NT2/D1 (cell line): ENCODE results near the gene ELOVL2.

Experiments
- SUZ12 ChIP-seq: IDR thresholded peaks from 2 replicates; pipeline ENCODE4 v1.6.1; 2011; ENCODE audit not compliant: insufficient read length, insufficient read depth; ENCODE audit errors: extremely low read depth
- YY1 ChIP-seq: IDR thresholded peaks from 2 replicates; pipeline ENCODE4 v1.6.1; 2011; ENCODE audit not compliant: insufficient read length, insufficient read depth
- ZNF274 ChIP-seq: IDR thresholded peaks from 2 replicates; pipeline ENCODE4 v1.6.1; 2011; ENCODE audit warnings: mild to moderate bottlenecking, low read depth, low read length

GRCh38 chr6:10956776-10957175 is 87.3 kb downstream of the ELOVL2 start:
- TF ChIP-seq ZNF274 = no peak
- TF ChIP-seq SUZ12 = no peak
- TF ChIP-seq YY1 = no peak
